Fibroblast of lung (primary cell): ENCODE results near the gene H6PD. TPM values are rescaled to one million over a fixed set of nuclear protein-coding genes. Genes with fewer than 3 reads are reported as not detected.

Source experiments
- DNase-seq, 2 donors: peaks; one replicate each; pipeline versions ENCODE4 v3.0.0 to v3.0.0-alpha.2; 2010; ENCODE audit warnings: low read depth in 2 of 2
- H2AFZ ChIP-seq: 2 replicates; pipeline ENCODE4 v1.5.1; 2012; ENCODE audit warnings: low read length, control low read depth, inconsistent platforms
- H3K27ac ChIP-seq: 2 replicates; pipeline ENCODE4 v1.5.1; 2011; ENCODE audit warnings: low read length, control low read depth; ENCODE audit not compliant: insufficient read depth
- H3K27me3 ChIP-seq: 2 replicates; pipeline ENCODE4 v1.5.1; 2011; ENCODE audit warnings: mild to moderate bottlenecking, low read length; ENCODE audit not compliant: control insufficient read depth, insufficient read depth
- H3K36me3 ChIP-seq: 2 replicates; pipeline ENCODE4 v1.5.1; 2011; ENCODE audit warnings: low read length; ENCODE audit not compliant: control insufficient read depth, insufficient read depth
- H3K4me1 ChIP-seq: 2 replicates; pipeline ENCODE4 v1.5.1; 2011; ENCODE audit warnings: low read length; ENCODE audit not compliant: control insufficient read depth, insufficient read depth; ENCODE audit errors: extremely low read depth
- H3K4me2 ChIP-seq: 2 replicates; pipeline ENCODE4 v1.5.1; 2011; ENCODE audit warnings: low read length, control low read depth; ENCODE audit not compliant: insufficient read depth; ENCODE audit errors: extremely low read depth
- H3K4me3 ChIP-seq, 4 experiments: fragments of 200-600 bp in 1 of 4; sonication (generic) in 1 of 4; replicated peaks in 1 of 4; 2 replicates each; pipeline ENCODE4 v1.5.1; 2011 to 2016; ENCODE audit warnings: low read length in 4 of 4, low read depth in 3 of 4, mild to moderate bottlenecking in 3 of 4, control low read depth in 2 of 4, inconsistent platforms in 1 of 4, mixed read lengths in 1 of 4; ENCODE audit not compliant: insufficient read depth in 1 of 4; ENCODE audit errors: control extremely low read depth in 1 of 4
- H3K79me2 ChIP-seq: 2 replicates; pipeline ENCODE4 v1.5.1; 2012; ENCODE audit warnings: mild to moderate bottlenecking, low read length, inconsistent platforms; ENCODE audit not compliant: control insufficient read depth, insufficient read depth
- H3K9ac ChIP-seq: 2 replicates; pipeline ENCODE4 v1.5.1; 2011; ENCODE audit warnings: mild to moderate bottlenecking, low read length, control low read depth; ENCODE audit not compliant: insufficient read depth
- H3K9me3 ChIP-seq: 2 replicates; pipeline ENCODE4 v1.5.1; 2012; ENCODE audit warnings: low read depth, low read length; ENCODE audit not compliant: control insufficient read depth, insufficient read depth
- H4K20me1 ChIP-seq: 2 replicates; pipeline ENCODE4 v1.5.1; 2011; ENCODE audit warnings: low read length; ENCODE audit not compliant: control insufficient read depth, insufficient read depth; ENCODE audit errors: extremely low read depth
- EZH2 ChIP-seq: IDR thresholded peaks from 2 replicates; pipeline ENCODE4 v1.5.1; 2012; ENCODE audit warnings: low read length, control low read depth, mild to moderate bottlenecking; ENCODE audit errors: missing control alignments
- polyA plus RNA-seq, 2 donors: library from polyadenylated mRNA; depleted of rRNA in 1 of 2; stranded (reverse) in 1 of 2; unstranded in 1 of 2; fragments of >200 nt; gene quantifications; 2 replicates each; pipeline ENCODE4 v1.2.1, GENCODE V29; 2011 to 2012; ENCODE audit warnings: missing spikeins in 1 of 2
- total RNA-seq: library from RNA; depleted of rRNA; stranded (reverse); fragments of >200 nt; gene quantifications from 2 replicates; pipeline ENCODE4 v1.2.1, GENCODE V29; 2014
- TF ChIP-seq, protein P1 (sequence below), 2 donors: IDR thresholded peaks in 1 of 2; conservative IDR thresholded peaks in 1 of 2; 1 replicate in 1 of 2; 2 replicates in 1 of 2; pipeline ENCODE4 v1.5.1; 2011 to 2012; ENCODE audit warnings: low read length in 2 of 2, control low read depth in 1 of 2, inconsistent platforms in 1 of 2, low read depth in 1 of 2, mild to moderate bottlenecking in 1 of 2

H6PD gene
- total and polyA plus RNA-seq, 2 donors (not counting 1 experiment from before 2014, with no cell fraction given): 15.2 to 23.5 TPM

DNA sequence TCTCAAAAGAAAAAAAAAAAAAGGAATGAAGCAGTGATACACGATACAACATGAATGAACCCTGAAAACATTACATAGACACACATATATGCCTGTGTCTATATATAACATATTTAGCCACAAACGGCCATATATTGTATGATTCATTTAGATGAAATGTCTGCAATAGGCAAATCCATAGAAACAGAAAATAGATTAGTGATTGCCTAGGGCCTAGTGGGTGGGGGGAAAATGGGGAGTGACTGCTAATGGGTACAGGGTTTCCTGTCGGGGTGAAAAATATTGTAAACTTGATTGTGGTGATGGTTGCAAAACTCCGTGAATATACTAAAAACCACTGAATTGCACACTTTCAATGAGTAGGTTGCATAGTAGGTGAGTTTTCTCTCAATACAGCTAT lies 6.0 kb upstream of the H6PD start:
- H3K79me2 ChIP-seq: no peaks in the 10 kb centered on the region
- no peaks in the 10 kb centered on the region for H3K36me3 ChIP-seq
- no peak overlapping the region for H3K27ac ChIP-seq
- H3K4me3 ChIP-seq: no peak overlapping the region
- H4K20me1 ChIP-seq: no peaks in the 10 kb centered on the region
- no peak overlapping the region for H3K9ac ChIP-seq
- no peaks in the 10 kb centered on the region for H3K4me1 ChIP-seq
- peaks cover 4% of the 10 kb centered on the region for H3K27me3 ChIP-seq
- no peak overlapping the region for H3K4me2 ChIP-seq
- DNase-seq: no peak
- no peaks in the 10 kb centered on the region for H3K9me3 ChIP-seq
- TF ChIP-seq, protein P1, sequence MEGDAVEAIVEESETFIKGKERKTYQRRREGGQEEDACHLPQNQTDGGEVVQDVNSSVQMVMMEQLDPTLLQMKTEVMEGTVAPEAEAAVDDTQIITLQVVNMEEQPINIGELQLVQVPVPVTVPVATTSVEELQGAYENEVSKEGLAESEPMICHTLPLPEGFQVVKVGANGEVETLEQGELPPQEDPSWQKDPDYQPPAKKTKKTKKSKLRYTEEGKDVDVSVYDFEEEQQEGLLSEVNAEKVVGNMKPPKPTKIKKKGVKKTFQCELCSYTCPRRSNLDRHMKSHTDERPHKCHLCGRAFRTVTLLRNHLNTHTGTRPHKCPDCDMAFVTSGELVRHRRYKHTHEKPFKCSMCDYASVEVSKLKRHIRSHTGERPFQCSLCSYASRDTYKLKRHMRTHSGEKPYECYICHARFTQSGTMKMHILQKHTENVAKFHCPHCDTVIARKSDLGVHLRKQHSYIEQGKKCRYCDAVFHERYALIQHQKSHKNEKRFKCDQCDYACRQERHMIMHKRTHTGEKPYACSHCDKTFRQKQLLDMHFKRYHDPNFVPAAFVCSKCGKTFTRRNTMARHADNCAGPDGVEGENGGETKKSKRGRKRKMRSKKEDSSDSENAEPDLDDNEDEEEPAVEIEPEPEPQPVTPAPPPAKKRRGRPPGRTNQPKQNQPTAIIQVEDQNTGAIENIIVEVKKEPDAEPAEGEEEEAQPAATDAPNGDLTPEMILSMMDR (conservative IDR thresholded peaks at IDR 0.05 in 1 of 2, IDR thresholded peaks at IDR 0.05 in 1 of 2; ENCODE audit: low read depth in 1 of 2, low read length in 2 of 2): no peak
- TF ChIP-seq EZH2: no peak
- no peak overlapping the region for H2AFZ ChIP-seq

DNA sequence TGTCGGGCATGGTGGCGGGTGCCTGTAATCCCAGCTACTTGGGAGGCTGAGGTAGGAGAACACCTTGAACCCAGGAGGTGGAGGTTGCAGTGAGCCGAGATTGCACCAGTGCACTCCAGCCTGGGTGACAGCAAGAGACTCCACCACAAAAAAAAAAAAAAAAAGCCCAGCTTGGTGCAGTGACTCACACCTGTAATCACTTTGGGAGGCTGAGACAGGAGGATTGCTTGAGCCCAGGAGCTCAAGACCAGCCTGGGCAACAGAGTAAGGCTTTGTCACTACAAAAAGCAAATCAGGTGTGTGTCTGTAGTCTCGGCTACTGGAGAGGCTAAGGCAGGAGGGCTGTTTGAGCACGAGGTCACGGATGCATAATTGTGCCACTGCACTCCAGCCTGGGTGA lies 5.0 kb upstream of the H6PD start:
- no peak overlapping the region for H3K4me2 ChIP-seq
- TF ChIP-seq, protein P1 (conservative IDR thresholded peaks at IDR 0.05 in 1 of 2, IDR thresholded peaks at IDR 0.05 in 1 of 2; ENCODE audit: low read depth in 1 of 2, low read length in 2 of 2): no peak
- no peak for TF ChIP-seq EZH2
- no peak overlapping the region for H2AFZ ChIP-seq
- H3K4me1 ChIP-seq: no peaks in the 10 kb centered on the region
- H3K27ac ChIP-seq: no peak overlapping the region
- no peak for DNase-seq
- no peak overlapping the region for H3K4me3 ChIP-seq
- no peaks in the 10 kb centered on the region for H3K79me2 ChIP-seq
- no peaks in the 10 kb centered on the region for H4K20me1 ChIP-seq
- no peak overlapping the region for H3K9ac ChIP-seq
- no peaks in the 10 kb centered on the region for H3K9me3 ChIP-seq
- no peaks in the 10 kb centered on the region for H3K36me3 ChIP-seq
- H3K27me3 ChIP-seq: peaks cover 4% of the 10 kb centered on the region

DNA sequence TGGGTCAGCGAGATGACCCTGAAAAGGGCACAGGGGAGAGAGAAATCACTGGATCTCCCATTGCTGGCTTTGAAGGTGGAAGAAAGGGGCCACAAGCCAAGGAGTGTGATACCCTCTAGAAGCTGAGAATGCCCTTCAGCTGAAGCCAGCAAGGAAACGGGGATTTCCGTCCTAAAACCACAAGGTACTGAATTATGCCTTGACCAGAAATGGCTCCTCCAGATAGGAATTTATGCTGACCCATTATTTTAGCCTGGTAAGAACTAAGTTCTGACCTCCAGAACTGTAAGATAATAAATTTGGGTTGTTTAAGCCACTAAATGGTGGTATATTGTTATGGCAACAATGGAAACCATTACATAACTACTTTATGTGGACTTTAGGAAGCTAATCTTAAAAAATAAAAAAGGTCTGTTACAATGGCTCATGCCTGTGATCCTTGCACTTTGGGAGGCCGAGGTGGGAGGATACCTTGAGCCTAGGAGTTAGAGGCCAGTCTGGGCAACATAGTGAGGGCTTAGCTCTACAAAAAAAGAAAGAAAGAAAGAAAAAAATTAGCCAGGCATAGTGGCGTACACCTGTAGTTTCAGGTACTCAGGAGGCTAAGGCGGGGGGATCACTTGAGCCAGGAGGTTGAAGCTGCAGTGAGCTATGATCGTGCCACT lies 3.6 kb upstream of the H6PD start:
- no peak overlapping the region for H3K27ac ChIP-seq
- no peaks in the 10 kb centered on the region for H4K20me1 ChIP-seq
- H3K36me3 ChIP-seq: no peaks in the 10 kb centered on the region
- DNase-seq: no peak
- H3K9ac ChIP-seq: no peak overlapping the region
- no peak overlapping the region for H2AFZ ChIP-seq
- no peak overlapping the region for H3K4me2 ChIP-seq
- TF ChIP-seq EZH2: no peak
- TF ChIP-seq, protein P1 (conservative IDR thresholded peaks at IDR 0.05 in 1 of 2, IDR thresholded peaks at IDR 0.05 in 1 of 2; ENCODE audit: low read depth in 1 of 2, low read length in 2 of 2): no peak
- peaks cover 2% of the 10 kb centered on the region for H3K79me2 ChIP-seq
- no peaks in the 10 kb centered on the region for H3K9me3 ChIP-seq
- no peaks in the 10 kb centered on the region for H3K27me3 ChIP-seq
- peaks cover 3% of the 10 kb centered on the region for H3K4me1 ChIP-seq
- no peak overlapping the region for H3K4me3 ChIP-seq
